A549 (cell line): ENCODE measurements around the gene SOS1.

Experiments
- ATOH8 ChIP-seq: fragments of 250-450 bp; sonication (Bioruptor Pico); IDR thresholded peaks from 2 replicates; pipeline ENCODE4 v1.5.0; 2020; ENCODE audit warnings: low read depth, mild to moderate bottlenecking, moderate library complexity
- CTCF ChIP-seq: fragments of >200 bp; sonication (Bioruptor Twin); formaldehyde crosslinking; IDR thresholded peaks from 3 replicates; pipeline ENCODE4 v1.5.1; 2016
- HDAC2 ChIP-seq: fragments of 200-600 bp; sonication (generic); IDR thresholded peaks from 2 replicates; pipeline ENCODE4 v1.6.1; 2016
- POLR2A ChIP-seq: IDR thresholded peaks from 2 replicates; pipeline ENCODE4 v1.6.1; 2012; ENCODE audit warnings: mild to moderate bottlenecking, low read length

- TF ChIP-seq ATOH8 (CRISPR knock-in tag) (no peak), CTCF (no peak), HDAC2 (no peak), POLR2A (no peak)
These were observed 38.4 kb upstream of the SOS1 start for GRCh38 chr2:39159283-39159682.
